Hepatocyte (in vitro differentiated cells): Measurements from ENCODE around the gene OS9.
A peak's percentile ranks its signal among the peaks of the same experiment; 100 is the strongest.

Experiments used
- EZH2 ChIP-seq: fragments of 200-600 bp; sonication (generic); IDR thresholded peaks from 2 replicates; pipeline ENCODE4 v1.6.1; 2016; ENCODE audit warnings: antibody characterized with exemption, mild to moderate bottlenecking, borderline replicate concordance
- TF ChIP-seq, protein P1 (sequence below): fragments of 200-600 bp; sonication (generic); IDR thresholded peaks from 2 replicates; pipeline ENCODE4 v1.5.1; 2016; ENCODE audit warnings: antibody characterized with exemption, mild to moderate bottlenecking; ENCODE audit not compliant: poor library complexity

DNA sequence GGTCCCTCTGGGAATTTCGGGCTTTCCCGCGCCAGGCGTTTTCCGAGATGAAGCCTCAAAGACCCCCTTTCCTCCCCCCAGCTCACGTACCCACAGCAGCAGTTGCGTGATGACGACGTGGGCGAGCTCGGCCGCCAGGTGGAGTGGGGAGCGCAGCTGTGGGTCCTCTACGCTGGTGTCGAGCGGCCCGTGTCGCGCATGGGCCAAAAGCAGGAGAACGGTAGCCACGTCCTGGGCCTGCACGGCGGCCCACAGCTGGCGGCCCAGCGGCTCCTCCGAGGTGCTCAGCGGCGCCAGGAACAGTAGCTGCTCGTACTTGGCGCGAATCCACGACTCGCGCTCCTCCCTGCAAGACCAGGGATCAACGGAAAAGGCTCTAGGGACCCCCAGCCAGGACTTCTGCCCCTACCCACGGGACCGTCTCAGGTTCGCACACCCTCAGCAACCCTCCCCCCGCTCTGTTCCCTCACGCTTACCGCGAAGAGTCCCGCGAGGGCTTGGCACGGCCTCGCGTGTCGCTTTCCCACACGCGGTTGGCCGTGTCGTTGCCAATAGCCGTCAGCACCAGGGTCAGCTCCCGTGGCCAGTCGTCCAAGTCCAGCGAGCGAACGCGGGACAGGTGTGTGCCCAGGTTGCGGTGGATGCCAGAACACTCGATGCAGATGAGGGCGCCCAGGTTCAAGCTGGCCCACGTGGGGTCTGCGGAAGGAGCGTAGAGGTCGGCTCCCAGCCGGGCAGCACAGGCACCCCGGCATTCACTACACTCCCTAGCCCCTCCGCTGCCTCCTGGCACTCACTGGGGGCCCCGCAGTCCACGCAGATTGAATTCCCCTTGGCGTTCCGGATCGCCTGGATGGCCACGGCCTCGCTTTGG, 33.2 kb downstream of the OS9 start:
- peak; percentile 43 for TF ChIP-seq EZH2
- TF ChIP-seq, protein P1, sequence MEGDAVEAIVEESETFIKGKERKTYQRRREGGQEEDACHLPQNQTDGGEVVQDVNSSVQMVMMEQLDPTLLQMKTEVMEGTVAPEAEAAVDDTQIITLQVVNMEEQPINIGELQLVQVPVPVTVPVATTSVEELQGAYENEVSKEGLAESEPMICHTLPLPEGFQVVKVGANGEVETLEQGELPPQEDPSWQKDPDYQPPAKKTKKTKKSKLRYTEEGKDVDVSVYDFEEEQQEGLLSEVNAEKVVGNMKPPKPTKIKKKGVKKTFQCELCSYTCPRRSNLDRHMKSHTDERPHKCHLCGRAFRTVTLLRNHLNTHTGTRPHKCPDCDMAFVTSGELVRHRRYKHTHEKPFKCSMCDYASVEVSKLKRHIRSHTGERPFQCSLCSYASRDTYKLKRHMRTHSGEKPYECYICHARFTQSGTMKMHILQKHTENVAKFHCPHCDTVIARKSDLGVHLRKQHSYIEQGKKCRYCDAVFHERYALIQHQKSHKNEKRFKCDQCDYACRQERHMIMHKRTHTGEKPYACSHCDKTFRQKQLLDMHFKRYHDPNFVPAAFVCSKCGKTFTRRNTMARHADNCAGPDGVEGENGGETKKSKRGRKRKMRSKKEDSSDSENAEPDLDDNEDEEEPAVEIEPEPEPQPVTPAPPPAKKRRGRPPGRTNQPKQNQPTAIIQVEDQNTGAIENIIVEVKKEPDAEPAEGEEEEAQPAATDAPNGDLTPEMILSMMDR, result peak; percentile 25
